ENCODE results near the gene CYB561D2.

CYB561D2 gene

DNA sequence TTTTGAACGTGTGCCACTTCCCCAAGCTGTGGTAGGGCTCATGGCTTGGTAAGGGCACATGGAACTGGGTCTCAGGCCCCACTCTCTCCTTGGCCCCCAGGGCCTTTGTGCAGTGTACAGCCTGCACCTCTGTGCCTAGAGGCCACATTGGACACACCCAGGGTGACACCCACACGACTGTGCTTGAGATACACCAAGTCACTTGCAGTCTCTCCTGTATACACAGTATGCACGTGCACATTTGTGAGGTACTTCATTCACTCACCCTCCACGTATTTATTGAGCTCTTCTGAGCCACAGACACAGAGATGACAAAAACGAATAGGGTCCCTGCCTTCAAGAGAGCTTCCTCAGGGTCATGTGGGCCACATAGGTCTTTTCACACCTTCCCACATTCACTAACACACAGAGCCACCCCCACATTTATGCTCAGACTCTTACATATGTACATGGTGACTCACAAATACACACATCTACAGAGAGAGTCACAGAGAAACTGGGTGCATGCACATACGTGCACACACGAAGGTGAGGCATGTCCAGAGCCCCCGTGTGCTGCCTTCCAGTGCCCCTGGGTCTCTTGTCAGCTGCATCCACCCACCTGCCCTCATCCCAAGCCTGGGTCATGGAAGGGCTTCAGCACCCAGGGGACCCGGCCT lies 18.5 kb downstream of the CYB561D2 start:
- Histone ChIP-seq H3K4me2 (ENCODE audit: low read depth, low read length, poor library complexity, severe bottlenecking) (no peak overlapping the region), H3F3A (ENCODE audit: insufficient read depth) (no peaks in the 10 kb centered on the region), H3K9me3 (ENCODE audit: insufficient read depth, low read length) (no peaks in the 10 kb centered on the region), H3K36me3 (ENCODE audit: low read length) (no peaks in the 10 kb centered on the region), H3K27me3 (ENCODE audit: low read length) (no peaks in the 10 kb centered on the region), H3K4me3 (ENCODE audit: insufficient read depth, low read length, poor library complexity, severe bottlenecking) (no peak overlapping the region), H3K9me2 (replicated peaks; ENCODE audit: insufficient read depth, low read length) (no peaks in the 10 kb centered on the region), H3K9ac (ENCODE audit: low read length) (no peak overlapping the region), H3K79me2 (ENCODE audit: insufficient read depth, low read length) (no peaks in the 10 kb centered on the region), H3K27ac (ENCODE audit: low read depth, low read length) (no peak overlapping the region), H2AFZ (ENCODE audit: low read depth, low read length, severe bottlenecking) (no peak overlapping the region), H4K20me1 (ENCODE audit: low read depth, low read length) (no peaks in the 10 kb centered on the region)
- TF ChIP-seq EZH2phosphoT487 (conservative IDR thresholded peaks at IDR 0.05; ENCODE audit: low read length): no peak
- TF ChIP-seq, protein P1, sequence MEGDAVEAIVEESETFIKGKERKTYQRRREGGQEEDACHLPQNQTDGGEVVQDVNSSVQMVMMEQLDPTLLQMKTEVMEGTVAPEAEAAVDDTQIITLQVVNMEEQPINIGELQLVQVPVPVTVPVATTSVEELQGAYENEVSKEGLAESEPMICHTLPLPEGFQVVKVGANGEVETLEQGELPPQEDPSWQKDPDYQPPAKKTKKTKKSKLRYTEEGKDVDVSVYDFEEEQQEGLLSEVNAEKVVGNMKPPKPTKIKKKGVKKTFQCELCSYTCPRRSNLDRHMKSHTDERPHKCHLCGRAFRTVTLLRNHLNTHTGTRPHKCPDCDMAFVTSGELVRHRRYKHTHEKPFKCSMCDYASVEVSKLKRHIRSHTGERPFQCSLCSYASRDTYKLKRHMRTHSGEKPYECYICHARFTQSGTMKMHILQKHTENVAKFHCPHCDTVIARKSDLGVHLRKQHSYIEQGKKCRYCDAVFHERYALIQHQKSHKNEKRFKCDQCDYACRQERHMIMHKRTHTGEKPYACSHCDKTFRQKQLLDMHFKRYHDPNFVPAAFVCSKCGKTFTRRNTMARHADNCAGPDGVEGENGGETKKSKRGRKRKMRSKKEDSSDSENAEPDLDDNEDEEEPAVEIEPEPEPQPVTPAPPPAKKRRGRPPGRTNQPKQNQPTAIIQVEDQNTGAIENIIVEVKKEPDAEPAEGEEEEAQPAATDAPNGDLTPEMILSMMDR (IDR thresholded peaks at IDR 0.05; ENCODE audit: insufficient read depth, low read length, poor library complexity, severe bottlenecking): no peak

DNA sequence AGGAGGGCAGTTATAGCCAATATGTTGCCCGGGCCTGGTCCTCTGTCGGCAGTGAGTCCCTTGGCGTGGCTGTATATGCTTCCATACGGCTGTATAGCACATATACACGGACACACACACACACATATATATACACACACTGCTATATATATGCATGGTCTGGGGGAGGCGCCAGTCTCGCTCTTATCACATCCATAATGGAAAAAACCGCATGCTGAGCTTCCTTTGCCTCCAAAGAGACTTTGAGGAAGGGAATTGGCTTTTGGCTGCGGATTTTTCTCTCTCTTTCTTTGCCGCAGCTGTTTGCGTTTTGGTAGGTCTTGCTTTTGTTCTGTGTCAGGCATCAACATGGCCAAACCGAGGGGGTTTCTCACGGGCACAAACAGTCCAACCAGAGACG lies 19.9 kb downstream of the CYB561D2 start:
- Histone ChIP-seq H3K79me2 (ENCODE audit: insufficient read depth, low read length) (no peaks in the 10 kb centered on the region), H3K9me3 (ENCODE audit: insufficient read depth, low read length) (no peaks in the 10 kb centered on the region), H3F3A (ENCODE audit: insufficient read depth) (no peaks in the 10 kb centered on the region), H3K9ac (ENCODE audit: low read length) (no peak overlapping the region), H3K36me3 (ENCODE audit: low read length) (no peaks in the 10 kb centered on the region), H3K27me3 (ENCODE audit: low read length) (no peaks in the 10 kb centered on the region), H3K4me3 (ENCODE audit: insufficient read depth, low read length, poor library complexity, severe bottlenecking) (no peak overlapping the region), H3K4me2 (ENCODE audit: low read depth, low read length, poor library complexity, severe bottlenecking) (no peak overlapping the region), H3K9me2 (replicated peaks; ENCODE audit: insufficient read depth, low read length) (no peaks in the 10 kb centered on the region), H3K27ac (ENCODE audit: low read depth, low read length) (no peak overlapping the region), H4K20me1 (ENCODE audit: low read depth, low read length) (no peaks in the 10 kb centered on the region), H2AFZ (ENCODE audit: low read depth, low read length, severe bottlenecking) (no peak overlapping the region)
- TF ChIP-seq, protein P1 (IDR thresholded peaks at IDR 0.05; ENCODE audit: insufficient read depth, low read length, poor library complexity, severe bottlenecking): no peak

GRCh38 chr3:50371133-50371685 lies 20.5 kb downstream of the CYB561D2 start:
- no peaks in the 10 kb centered on the region for H4K20me1 ChIP-seq (ENCODE audit: low read depth, low read length)
- no peaks in the 10 kb centered on the region for H3K79me2 ChIP-seq (ENCODE audit: insufficient read depth, low read length)
- H3K9me2 ChIP-seq (replicated peaks; ENCODE audit: insufficient read depth, low read length): no peaks in the 10 kb centered on the region
- H3K9me3 ChIP-seq (ENCODE audit: insufficient read depth, low read length): no peaks in the 10 kb centered on the region
- H3K9ac ChIP-seq (ENCODE audit: low read length): no peak overlapping the region
- H3K27ac ChIP-seq (ENCODE audit: low read depth, low read length): no peak overlapping the region
- no peaks in the 10 kb centered on the region for H3K27me3 ChIP-seq (ENCODE audit: low read length)
- H3K4me2 ChIP-seq (ENCODE audit: low read depth, low read length, poor library complexity, severe bottlenecking): no peak overlapping the region
- H3F3A ChIP-seq (ENCODE audit: insufficient read depth): no peaks in the 10 kb centered on the region
- H3K36me3 ChIP-seq (ENCODE audit: low read length): no peaks in the 10 kb centered on the region
- TF ChIP-seq, protein P1 (IDR thresholded peaks at IDR 0.05; ENCODE audit: insufficient read depth, low read length, poor library complexity, severe bottlenecking): no peak
- TF ChIP-seq EZH2phosphoT487 (conservative IDR thresholded peaks at IDR 0.05; ENCODE audit: low read length): no peak
- H3K4me3 ChIP-seq (ENCODE audit: insufficient read depth, low read length, poor library complexity, severe bottlenecking): no peak overlapping the region
- no peak overlapping the region for H2AFZ ChIP-seq (ENCODE audit: low read depth, low read length, severe bottlenecking)

Data from SU-DHL-6 (cell line).